22Rv1 (cell line): Measurements from ENCODE around the gene DCST2.

Experiments
- ZFX ChIP-seq: fragments of 450-650 bp; IDR thresholded peaks from 2 replicates; pipeline ENCODE4 v1.6.1; 2017; ENCODE audit warnings: antibody characterized with exemption, borderline replicate concordance
- TF ChIP-seq, protein P1 (sequence below): fragments of 450-650 bp; IDR thresholded peaks from 2 replicates; pipeline ENCODE4 v1.5.1; 2017; ENCODE audit warnings: mild to moderate bottlenecking

DNA sequence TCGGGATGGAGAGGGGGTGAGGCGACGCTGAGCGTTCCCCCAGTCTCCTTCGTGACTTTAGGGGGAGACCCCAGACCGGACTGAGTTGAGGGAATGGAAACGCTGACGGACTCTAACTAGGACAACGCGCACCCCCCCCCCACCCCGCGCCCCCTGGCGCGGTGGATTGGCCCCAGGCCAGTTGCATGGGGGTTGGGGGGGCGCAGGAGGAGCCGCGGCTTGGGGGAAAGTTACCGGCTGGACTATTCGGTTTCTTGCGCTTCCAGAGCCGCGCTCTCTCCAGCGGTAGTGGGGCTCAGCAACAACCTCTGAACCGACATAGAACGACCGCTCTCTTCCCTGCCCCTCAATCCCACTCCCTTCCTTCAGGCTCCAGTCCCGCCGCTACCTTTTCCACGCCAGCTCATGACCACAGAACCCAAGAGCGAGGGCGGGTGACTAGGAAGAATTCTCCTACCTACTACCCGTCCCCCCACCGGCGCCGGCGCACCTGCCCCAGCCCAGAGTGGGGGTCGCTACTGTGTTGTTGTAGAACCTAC lies 30.3 kb downstream of the DCST2 start:
- TF ChIP-seq, protein P1, sequence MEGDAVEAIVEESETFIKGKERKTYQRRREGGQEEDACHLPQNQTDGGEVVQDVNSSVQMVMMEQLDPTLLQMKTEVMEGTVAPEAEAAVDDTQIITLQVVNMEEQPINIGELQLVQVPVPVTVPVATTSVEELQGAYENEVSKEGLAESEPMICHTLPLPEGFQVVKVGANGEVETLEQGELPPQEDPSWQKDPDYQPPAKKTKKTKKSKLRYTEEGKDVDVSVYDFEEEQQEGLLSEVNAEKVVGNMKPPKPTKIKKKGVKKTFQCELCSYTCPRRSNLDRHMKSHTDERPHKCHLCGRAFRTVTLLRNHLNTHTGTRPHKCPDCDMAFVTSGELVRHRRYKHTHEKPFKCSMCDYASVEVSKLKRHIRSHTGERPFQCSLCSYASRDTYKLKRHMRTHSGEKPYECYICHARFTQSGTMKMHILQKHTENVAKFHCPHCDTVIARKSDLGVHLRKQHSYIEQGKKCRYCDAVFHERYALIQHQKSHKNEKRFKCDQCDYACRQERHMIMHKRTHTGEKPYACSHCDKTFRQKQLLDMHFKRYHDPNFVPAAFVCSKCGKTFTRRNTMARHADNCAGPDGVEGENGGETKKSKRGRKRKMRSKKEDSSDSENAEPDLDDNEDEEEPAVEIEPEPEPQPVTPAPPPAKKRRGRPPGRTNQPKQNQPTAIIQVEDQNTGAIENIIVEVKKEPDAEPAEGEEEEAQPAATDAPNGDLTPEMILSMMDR, result no peak
- TF ChIP-seq ZFX, result no peak
